Panc1 (cell line): ENCODE results near the gene MS4A10. TPM values are rescaled to one million over a fixed set of nuclear protein-coding genes. Genes with fewer than 3 reads are reported as not detected.

Experiments used
- ATAC-seq: fragments of 200-7000 bp; cut with Tn5 transposase; 2 replicates; pipeline ENCODE4 v1.9.1; 2020; ENCODE audit warnings: mild to moderate bottlenecking, moderate library complexity
- BruUV-seq: library from RNA; stranded (reverse); fragments of 400-500 nt; replicated peaks from 2 replicates; lab custom pipeline; 2021; lab: Mats Ljungman, UMichigan
- CTCF ChIA-PET: fragments of 300-600 bp; sonication (Branson Sonifier 250); formaldehyde crosslinking; loops from one replicate; lab custom pipeline; 2022; ENCODE audit warnings: antibody characterized with exemption; lab: Charles Lee
- POLR2A ChIA-PET: fragments of 300-600 bp; sonication (Branson Sonifier 250); formaldehyde crosslinking; loops from one replicate; lab custom pipeline; 2022; ENCODE audit warnings: antibody characterized with exemption; lab: Charles Lee
- DNase-seq: peaks from one replicate; pipeline ENCODE4 v3.0.0-alpha.2; 2010; ENCODE audit warnings: low read depth, low spot score
- H3K27ac ChIP-seq: 2 replicates; pipeline ENCODE4 v1.5.1; 2011; ENCODE audit warnings: mild to moderate bottlenecking, low read length, inconsistent platforms
- H3K27me3 ChIP-seq: fragments of 200-500 bp; sonication (Bioruptor generic); 2 replicates; pipeline ENCODE4 v1.6.0; 2014; ENCODE audit warnings: low read length, inconsistent platforms; ENCODE audit not compliant: control insufficient read depth, insufficient read depth
- H3K36me3 ChIP-seq: fragments of 200-500 bp; sonication (Bioruptor generic); 2 replicates; pipeline ENCODE4 v1.5.1; 2014; ENCODE audit warnings: inconsistent platforms, mild to moderate bottlenecking, low read length, moderate library complexity; ENCODE audit not compliant: control insufficient read depth, insufficient read depth
- H3K4me1 ChIP-seq: 2 replicates; pipeline ENCODE4 v1.5.1; 2011; ENCODE audit warnings: inconsistent platforms, mild to moderate bottlenecking, low read length, moderate library complexity; ENCODE audit not compliant: control insufficient read depth, insufficient read depth
- H3K4me3 ChIP-seq, 2 experiments: 2 replicates each; pipeline ENCODE4 v1.5.1; 2011 to 2012; ENCODE audit warnings: low read depth in 2 of 2, low read length in 2 of 2, mild to moderate bottlenecking in 2 of 2, inconsistent platforms in 1 of 2, moderate library complexity in 1 of 2
- H3K9me3 ChIP-seq: fragments of 200-500 bp; sonication (Bioruptor generic); 2 replicates; pipeline ENCODE4 v1.5.1; 2014; ENCODE audit warnings: low read depth, mild to moderate bottlenecking, inconsistent platforms, low read length, moderate library complexity; ENCODE audit not compliant: control insufficient read depth, insufficient read depth
- POLR2AphosphoS5 ChIP-seq: IDR thresholded peaks from 2 replicates; pipeline ENCODE4 v1.6.1; 2012; ENCODE audit warnings: mild to moderate bottlenecking, low read depth, low read length, moderate library complexity
- SIN3A ChIP-seq: IDR thresholded peaks from 2 replicates; pipeline ENCODE4 v1.6.1; 2012; ENCODE audit warnings: low read depth, mild to moderate bottlenecking, low read length, moderate library complexity, borderline replicate concordance; ENCODE audit not compliant: insufficient read depth
- TCF7L2 ChIP-seq: IDR thresholded peaks from 2 replicates; pipeline ENCODE4 v1.6.1; 2011; ENCODE audit warnings: mild to moderate bottlenecking, low read depth, low read length, inconsistent platforms
- in situ Hi-C: cut with HindIII; loops from 2 replicates; pipeline ENCODE4 v1.10.0; 2016; ENCODE audit warnings: low sequenced_read_pairs, low pct_unique_long_range_greater_than_20kb
- intact Hi-C: fragments of 100-400 bp; cut with micrococcal nuclease; formaldehyde crosslinking; loops from one replicate; pipeline ENCODE4 v1.10.0; 2022; ENCODE audit not compliant: unreplicated experiment
- total RNA-seq: library from RNA; stranded (reverse); gene quantifications from one replicate; pipeline ENCODE4 v1.2.1, GENCODE V29; 2021; ENCODE audit not compliant: unreplicated experiment
- TF ChIP-seq, protein P1 (sequence below), 2 experiments: IDR thresholded peaks; 2 replicates each; pipeline ENCODE4 v1.6.1; 2011 to 2012; ENCODE audit warnings: low read depth in 2 of 2, control low read depth in 1 of 2, low read length in 1 of 2, mild to moderate bottlenecking in 1 of 2, moderate library complexity in 1 of 2; ENCODE audit not compliant: insufficient read depth in 1 of 2
- TF ChIP-seq, protein P2 (sequence below): fragments of 450-650 bp; IDR thresholded peaks from 2 replicates; pipeline ENCODE4 v1.5.1; 2017; ENCODE audit warnings: mild to moderate bottlenecking

MS4A10 gene
- total RNA-seq, 1 experiment from 2014 or later: not detected

DNA sequence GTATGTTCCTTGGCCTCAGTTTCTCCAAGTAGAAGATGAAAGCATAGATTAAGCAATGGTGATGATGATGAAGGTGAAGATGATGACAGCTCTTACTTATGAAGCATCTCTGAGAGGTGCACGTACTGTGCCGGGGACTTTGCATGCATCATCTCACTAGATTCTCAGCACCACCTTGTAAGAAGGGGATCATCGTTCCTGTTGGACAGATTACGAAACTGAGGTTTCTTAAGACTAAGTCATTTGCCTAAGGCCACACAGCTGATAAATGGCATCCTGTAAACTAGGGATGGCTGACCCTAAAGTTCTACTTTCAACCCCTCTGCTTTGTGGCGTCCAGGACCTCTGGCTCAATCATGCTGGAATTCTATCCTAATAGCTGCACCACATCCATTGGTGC lies 19.8 kb upstream of the MS4A10 start:
- no peaks in the 10 kb centered on the region for H3K4me1 ChIP-seq
- H3K4me3 ChIP-seq: no peak overlapping the region
- in situ Hi-C loops (no loop called here), intact Hi-C loops (no loop called here)
- H3K36me3 ChIP-seq: no peaks in the 10 kb centered on the region
- peaks cover 5% of the 10 kb centered on the region for H3K27me3 ChIP-seq
- CTCF ChIA-PET: no interaction called here
- H3K27ac ChIP-seq: no peak overlapping the region
- POLR2A ChIA-PET: no interaction called here
- DNase-seq (no peak), ATAC-seq (no peak)
- no peaks in the 10 kb centered on the region for H3K9me3 ChIP-seq
- TF ChIP-seq TCF7L2 (no peak), SIN3A (no peak), POLR2AphosphoS5 (no peak)
- TF ChIP-seq, protein P1, sequence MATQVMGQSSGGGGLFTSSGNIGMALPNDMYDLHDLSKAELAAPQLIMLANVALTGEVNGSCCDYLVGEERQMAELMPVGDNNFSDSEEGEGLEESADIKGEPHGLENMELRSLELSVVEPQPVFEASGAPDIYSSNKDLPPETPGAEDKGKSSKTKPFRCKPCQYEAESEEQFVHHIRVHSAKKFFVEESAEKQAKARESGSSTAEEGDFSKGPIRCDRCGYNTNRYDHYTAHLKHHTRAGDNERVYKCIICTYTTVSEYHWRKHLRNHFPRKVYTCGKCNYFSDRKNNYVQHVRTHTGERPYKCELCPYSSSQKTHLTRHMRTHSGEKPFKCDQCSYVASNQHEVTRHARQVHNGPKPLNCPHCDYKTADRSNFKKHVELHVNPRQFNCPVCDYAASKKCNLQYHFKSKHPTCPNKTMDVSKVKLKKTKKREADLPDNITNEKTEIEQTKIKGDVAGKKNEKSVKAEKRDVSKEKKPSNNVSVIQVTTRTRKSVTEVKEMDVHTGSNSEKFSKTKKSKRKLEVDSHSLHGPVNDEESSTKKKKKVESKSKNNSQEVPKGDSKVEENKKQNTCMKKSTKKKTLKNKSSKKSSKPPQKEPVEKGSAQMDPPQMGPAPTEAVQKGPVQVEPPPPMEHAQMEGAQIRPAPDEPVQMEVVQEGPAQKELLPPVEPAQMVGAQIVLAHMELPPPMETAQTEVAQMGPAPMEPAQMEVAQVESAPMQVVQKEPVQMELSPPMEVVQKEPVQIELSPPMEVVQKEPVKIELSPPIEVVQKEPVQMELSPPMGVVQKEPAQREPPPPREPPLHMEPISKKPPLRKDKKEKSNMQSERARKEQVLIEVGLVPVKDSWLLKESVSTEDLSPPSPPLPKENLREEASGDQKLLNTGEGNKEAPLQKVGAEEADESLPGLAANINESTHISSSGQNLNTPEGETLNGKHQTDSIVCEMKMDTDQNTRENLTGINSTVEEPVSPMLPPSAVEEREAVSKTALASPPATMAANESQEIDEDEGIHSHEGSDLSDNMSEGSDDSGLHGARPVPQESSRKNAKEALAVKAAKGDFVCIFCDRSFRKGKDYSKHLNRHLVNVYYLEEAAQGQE (IDR thresholded peaks at IDR 0.05; ENCODE audit: insufficient read depth in 1 of 2, low read depth in 2 of 2, low read length in 1 of 2): no peak
- no TSS peak for BruUV-seq

DNA sequence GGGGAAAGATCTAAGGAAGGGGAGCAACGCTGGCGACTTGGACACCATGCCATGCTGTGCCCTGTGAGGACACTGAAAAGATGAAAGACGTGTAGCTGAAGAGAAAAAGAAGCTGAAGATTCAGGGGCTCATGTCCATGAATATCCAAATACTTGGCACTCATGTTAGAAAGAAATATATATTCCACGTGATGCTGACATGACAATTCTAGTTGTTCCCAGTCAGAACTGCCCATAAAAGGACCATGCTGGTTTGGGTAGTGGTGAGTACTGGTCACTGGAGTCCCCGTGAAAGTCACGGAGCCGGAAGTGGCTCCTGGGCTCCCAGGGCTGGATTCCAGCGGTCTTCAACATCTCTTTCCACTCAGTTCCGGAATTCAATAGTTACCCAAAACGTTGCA lies 18.6 kb upstream of the MS4A10 start:
- H3K4me3 ChIP-seq: no peak overlapping the region
- H3K27me3 ChIP-seq: peaks cover 5% of the 10 kb centered on the region
- no peak for DNase-seq
- no peaks in the 10 kb centered on the region for H3K36me3 ChIP-seq
- no peak overlapping the region for H3K27ac ChIP-seq
- ChIA-PET POLR2A (no interaction called here), CTCF (interaction anchor here (0.6 kb wide), 1 partner anchor 519 kb away, joined by 3 read pairs; no protein-coding TSS in a partner anchor)
- in situ Hi-C loops: no loop called here
- no TSS peak for BruUV-seq
- H3K4me1 ChIP-seq: no peaks in the 10 kb centered on the region
- intact Hi-C loops: no loop called here
- no peak for ATAC-seq
- H3K9me3 ChIP-seq: no peaks in the 10 kb centered on the region
- TF ChIP-seq, protein P2, sequence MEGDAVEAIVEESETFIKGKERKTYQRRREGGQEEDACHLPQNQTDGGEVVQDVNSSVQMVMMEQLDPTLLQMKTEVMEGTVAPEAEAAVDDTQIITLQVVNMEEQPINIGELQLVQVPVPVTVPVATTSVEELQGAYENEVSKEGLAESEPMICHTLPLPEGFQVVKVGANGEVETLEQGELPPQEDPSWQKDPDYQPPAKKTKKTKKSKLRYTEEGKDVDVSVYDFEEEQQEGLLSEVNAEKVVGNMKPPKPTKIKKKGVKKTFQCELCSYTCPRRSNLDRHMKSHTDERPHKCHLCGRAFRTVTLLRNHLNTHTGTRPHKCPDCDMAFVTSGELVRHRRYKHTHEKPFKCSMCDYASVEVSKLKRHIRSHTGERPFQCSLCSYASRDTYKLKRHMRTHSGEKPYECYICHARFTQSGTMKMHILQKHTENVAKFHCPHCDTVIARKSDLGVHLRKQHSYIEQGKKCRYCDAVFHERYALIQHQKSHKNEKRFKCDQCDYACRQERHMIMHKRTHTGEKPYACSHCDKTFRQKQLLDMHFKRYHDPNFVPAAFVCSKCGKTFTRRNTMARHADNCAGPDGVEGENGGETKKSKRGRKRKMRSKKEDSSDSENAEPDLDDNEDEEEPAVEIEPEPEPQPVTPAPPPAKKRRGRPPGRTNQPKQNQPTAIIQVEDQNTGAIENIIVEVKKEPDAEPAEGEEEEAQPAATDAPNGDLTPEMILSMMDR: no peak
- TF ChIP-seq SIN3A (no peak), TCF7L2 (no peak), POLR2AphosphoS5 (no peak)
- TF ChIP-seq, protein P1 (IDR thresholded peaks at IDR 0.05; ENCODE audit: insufficient read depth in 1 of 2, low read depth in 2 of 2, low read length in 1 of 2): no peak
